Measurements from ENCODE around the gene TYW1.
"Not testable (repeated sequence)": the region's sequence is repeated elsewhere in the genome, so short reads cannot be mapped to it uniquely, and the experiment has no call there.

TYW1 gene

GRCh38 chr7:67171151-67171550 lies 174.5 kb downstream of the TYW1 start:
- not testable (repeated sequence) for DNase-seq (ENCODE audit: low read depth); H3K4me3 ChIP-seq (ENCODE audit: low read length)

GRCh38 chr7:67176730-67177129 lies 180.1 kb downstream of the TYW1 start:
- H3K4me3 ChIP-seq (ENCODE audit: low read length); DNase-seq (ENCODE audit: low read depth): not testable (repeated sequence)
- peak; percentile 45 for TF ChIP-seq CTCF (conservative IDR thresholded peaks at IDR 0.05; ENCODE audit: low read depth, low read length)

GRCh38 chr7:67178915-67179688 lies 182.5 kb downstream of the TYW1 start:
- not testable (repeated sequence) for H3K4me3 ChIP-seq (ENCODE audit: low read length); DNase-seq (ENCODE audit: low read depth)

GRCh38 chr7:67182956-67183750 lies 186.5 kb downstream of the TYW1 start:
- DNase-seq (ENCODE audit: low read depth) = not testable (repeated sequence)

GRCh38 chr7:67184912-67185659 lies 188.5 kb downstream of the TYW1 start:
- not testable (repeated sequence) for H3K4me3 ChIP-seq (ENCODE audit: low read length); DNase-seq (ENCODE audit: low read depth)

More at GRCh38 chr7:67182956-67183750, 186.5 kb downstream of the TYW1 start:
- H3K4me3 ChIP-seq (ENCODE audit: low read length) = not testable (repeated sequence)

GRCh38 chr7:67185660-67186129 lies 189.1 kb downstream of the TYW1 start:
- not testable (repeated sequence) for H3K4me3 ChIP-seq (ENCODE audit: low read length); DNase-seq (ENCODE audit: low read depth)

- DNase-seq (ENCODE audit: low read depth); H3K4me3 ChIP-seq (ENCODE audit: low read length): not testable (repeated sequence)
Observed at GRCh38 chr7:67189160-67189559, 192.5 kb downstream of the TYW1 start.

- not testable (repeated sequence) for DNase-seq (ENCODE audit: low read depth)
Observed at GRCh38 chr7:67189801-67190465, 193.3 kb downstream of the TYW1 start.

GRCh38 chr7:67191002-67191720 lies 194.5 kb downstream of the TYW1 start:
- H3K4me3 ChIP-seq (ENCODE audit: low read length); DNase-seq (ENCODE audit: low read depth): not testable (repeated sequence)

More at GRCh38 chr7:67189801-67190465, 193.3 kb downstream of the TYW1 start:
- H3K4me3 ChIP-seq (ENCODE audit: low read length) = not testable (repeated sequence)

GRCh38 chr7:67192123-67192702 lies 195.6 kb downstream of the TYW1 start:
- DNase-seq (ENCODE audit: low read depth); H3K4me3 ChIP-seq (ENCODE audit: low read length): not testable (repeated sequence)

GRCh38 chr7:67192889-67193613 lies 196.4 kb downstream of the TYW1 start:
- DNase-seq (ENCODE audit: low read depth); H3K4me3 ChIP-seq (ENCODE audit: low read length): not testable (repeated sequence)

- not testable (repeated sequence) for DNase-seq (ENCODE audit: low read depth); H3K4me3 ChIP-seq (ENCODE audit: low read length)
Observed at GRCh38 chr7:67196176-67196575, 199.5 kb downstream of the TYW1 start.

- not testable (repeated sequence) for H3K4me3 ChIP-seq (ENCODE audit: low read length); DNase-seq (ENCODE audit: low read depth)
Observed at GRCh38 chr7:67198865-67199526, 202.4 kb downstream of the TYW1 start.

- not testable (repeated sequence) for DNase-seq (ENCODE audit: low read depth); H3K4me3 ChIP-seq (ENCODE audit: low read length)
Observed at GRCh38 chr7:67205772-67206171, 209.1 kb downstream of the TYW1 start.
